GM21825 (cell line): ENCODE results near the gene AUTS2.

Experiments used
- ATAC-seq: cut with Tn5 transposase; IDR thresholded peaks from one replicate; pipeline ENCODE4 v1.9.1; 2021; ENCODE audit warnings: mild to moderate bottlenecking, moderate library complexity; ENCODE audit not compliant: unreplicated experiment

Gene AUTS2

GRCh38 chr7:69811476-69812308 lies 213.4 kb downstream of the AUTS2 start:
- ATAC-seq = no peak

GRCh38 chr7:69812756-69813155 lies 214.5 kb downstream of the AUTS2 start:
- ATAC-seq = no peak

DNA sequence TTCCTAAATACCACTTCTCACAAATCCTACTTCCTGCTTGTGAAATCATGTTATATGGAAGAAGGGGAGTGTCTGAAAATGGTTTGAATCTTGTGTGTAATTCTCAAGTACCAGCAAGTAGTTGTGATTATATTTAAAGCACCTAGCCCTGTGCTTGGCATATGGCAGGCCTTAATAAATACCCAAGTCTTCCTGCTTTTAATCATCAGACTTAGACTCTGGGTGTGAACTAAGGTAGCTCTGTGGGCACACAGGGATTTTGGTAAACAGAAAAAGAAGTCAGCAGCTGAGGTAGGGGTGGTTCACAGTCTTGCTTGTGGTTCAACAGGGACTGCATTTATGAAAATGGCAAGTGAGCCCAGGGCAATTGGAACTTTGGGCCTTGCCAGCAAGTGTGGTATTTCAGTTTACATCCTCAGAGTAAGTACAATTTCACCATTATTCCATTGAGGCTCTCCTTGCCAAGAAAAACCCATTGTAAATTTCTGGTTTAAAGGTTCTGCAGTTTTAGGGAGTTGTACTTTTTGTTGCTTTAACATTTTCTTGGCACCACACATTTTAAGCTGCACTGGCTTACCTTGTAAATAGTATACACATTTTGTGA lies 215.5 kb downstream of the AUTS2 start:
- ATAC-seq = no peak

GRCh38 chr7:69814421-69814962 lies 216.2 kb downstream of the AUTS2 start:
- no peak for ATAC-seq

DNA sequence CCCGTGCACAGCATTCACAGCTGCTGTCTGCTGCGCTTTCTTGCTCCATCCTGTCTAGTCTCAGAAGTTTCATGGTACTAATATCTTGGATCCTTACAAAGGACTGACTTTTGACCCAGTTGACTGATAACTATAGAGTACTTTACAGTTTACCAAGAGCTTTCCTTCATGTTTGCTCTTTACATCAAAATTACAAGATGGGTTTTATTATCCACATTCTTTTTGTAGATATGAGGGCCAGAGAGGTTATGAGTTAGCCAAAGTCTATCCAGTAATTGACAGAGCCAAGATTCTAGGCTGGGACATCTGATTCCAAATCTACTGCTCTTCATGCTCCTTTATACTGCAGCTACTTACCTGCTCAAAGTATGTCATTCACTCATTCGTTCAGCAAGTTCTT lies 218.2 kb downstream of the AUTS2 start:
- no peak for ATAC-seq

DNA sequence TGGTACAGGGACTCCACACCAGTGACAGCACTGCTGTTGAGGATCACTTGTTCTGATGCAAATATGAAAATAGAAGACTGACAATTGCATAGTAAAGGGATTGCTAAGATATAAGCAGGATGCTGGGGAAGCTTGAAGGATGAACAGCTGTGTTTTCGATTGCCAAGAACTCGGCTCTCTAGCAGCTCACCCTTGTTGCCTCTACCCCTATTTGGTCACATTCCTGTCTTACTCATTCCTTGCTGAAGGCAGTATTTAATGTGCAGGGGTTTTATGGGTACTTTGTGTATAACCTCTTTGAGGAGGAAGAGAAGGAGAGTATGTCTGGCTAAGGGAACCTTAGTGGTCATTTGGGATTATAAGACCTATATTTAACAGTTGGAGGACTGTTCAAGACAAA lies 218.8 kb downstream of the AUTS2 start:
- ATAC-seq = no peak

GRCh38 chr7:69817841-69818635 lies 219.8 kb downstream of the AUTS2 start:
- ATAC-seq = no peak

- no peak for ATAC-seq
Observed at GRCh38 chr7:69818636-69819332, 220.5 kb downstream of the AUTS2 start.

- ATAC-seq = no peak
Observed at GRCh38 chr7:69819333-69819705, 221.0 kb downstream of the AUTS2 start.

DNA sequence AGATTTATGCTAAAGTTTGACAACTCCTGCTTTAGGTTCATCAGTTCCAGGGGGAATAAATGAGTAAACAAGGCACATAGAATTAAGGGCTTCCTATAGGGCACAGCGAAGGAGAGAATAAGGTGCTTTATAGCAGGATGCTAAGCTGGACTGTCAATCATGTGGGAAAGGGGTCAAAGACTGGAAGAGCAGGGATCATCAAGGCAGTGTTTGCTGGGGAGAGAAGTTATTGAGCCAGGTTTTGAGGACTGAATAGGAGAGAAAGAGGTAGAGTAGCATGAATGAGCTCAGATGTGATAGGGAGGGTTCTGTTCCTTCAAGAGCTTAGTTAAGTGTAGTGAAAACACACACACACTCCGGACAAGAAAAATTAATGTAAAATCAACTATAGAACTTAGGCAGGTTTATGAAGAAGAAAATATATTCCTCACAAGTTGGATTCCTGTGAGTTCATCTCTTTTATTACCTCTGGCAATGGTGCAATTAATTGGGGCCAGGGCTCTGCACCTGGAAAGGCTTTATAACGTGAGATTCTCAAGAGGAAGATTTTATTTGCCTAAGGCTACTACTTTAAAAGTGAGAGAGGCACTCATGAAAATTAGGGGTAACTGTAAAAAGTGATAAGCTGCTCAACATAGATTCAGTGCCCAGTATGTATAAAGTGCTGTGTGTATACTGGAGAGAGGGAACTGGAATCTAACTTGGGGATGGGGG lies 222.4 kb downstream of the AUTS2 start:
- no peak for ATAC-seq

GRCh38 chr7:69822386-69822785 lies 224.1 kb downstream of the AUTS2 start:
- no peak for ATAC-seq

- no peak for ATAC-seq
Observed at GRCh38 chr7:69823151-69823744, 225.0 kb downstream of the AUTS2 start.

- peak; percentile 37 for ATAC-seq
Observed at GRCh38 chr7:69825113-69825972, 227.1 kb downstream of the AUTS2 start.

DNA sequence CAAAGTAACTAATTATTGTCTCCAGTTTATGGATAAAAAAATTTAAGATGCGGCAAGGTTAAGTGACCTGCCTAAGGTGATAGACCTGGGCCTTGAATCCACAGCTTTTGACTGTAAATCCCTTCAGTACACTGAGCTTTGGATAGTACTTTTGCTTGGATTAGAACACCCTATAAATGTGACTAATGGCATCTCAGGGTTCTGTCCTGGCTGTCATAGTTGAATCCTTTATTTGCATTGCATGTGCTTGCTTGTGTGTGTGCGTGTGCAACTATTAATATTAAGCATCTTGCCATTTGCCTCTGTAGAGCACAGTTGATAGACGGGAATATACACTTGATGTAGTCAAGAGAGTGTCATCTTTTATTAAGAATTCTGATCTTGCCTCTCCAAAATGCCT lies 228.0 kb downstream of the AUTS2 start:
- ATAC-seq = no peak

- ATAC-seq = no peak
Observed at GRCh38 chr7:69827140-69827539, 228.9 kb downstream of the AUTS2 start.

GRCh38 chr7:69827558-69827957 lies 229.3 kb downstream of the AUTS2 start:
- ATAC-seq = no peak

DNA sequence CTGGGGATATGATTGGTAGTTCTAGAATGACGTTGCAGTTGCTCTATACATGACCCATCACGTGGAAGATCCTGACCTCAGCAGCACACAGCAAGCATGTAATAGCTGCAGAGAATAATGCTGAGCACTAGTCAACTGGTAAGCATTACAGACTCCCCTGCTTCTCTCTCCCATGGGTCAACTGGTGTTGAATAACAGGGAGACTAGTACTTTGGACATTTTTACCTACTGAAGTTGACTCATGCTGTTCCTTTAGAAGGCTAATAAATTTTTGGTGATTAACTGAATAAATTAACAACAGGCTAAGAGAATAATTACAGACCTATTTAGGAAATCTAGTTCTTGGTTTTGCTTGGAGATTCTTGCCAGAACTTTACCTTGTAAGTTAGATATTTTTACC lies 234.1 kb downstream of the AUTS2 start:
- no peak for ATAC-seq

GRCh38 chr7:69833964-69834363 lies 235.7 kb downstream of the AUTS2 start:
- ATAC-seq = no peak

DNA sequence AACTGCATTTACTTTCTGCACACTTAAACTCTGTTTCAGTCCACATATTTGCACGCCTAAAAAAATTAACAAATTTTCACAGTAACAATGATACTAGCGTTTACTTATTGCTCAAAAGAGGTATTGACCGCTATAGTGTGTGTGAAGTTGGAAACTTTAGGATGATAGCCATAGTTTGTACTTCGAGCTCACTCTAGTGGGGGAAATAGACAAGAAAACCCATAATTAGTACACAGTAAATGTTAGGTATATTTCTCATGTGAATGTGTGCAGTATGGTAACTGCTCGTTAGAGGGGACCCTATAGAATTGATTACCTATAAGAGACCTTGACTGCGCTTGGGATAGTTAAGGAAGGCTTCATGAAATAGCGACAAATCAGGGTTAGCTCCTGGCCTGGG lies 238.4 kb downstream of the AUTS2 start:
- no peak for ATAC-seq
